ENCODE data around the gene GPR84.

Gene GPR84

GRCh38 chr12:54390668-54391551 is 26.6 kb upstream of the GPR84 start:
- DNase-seq (ENCODE audit: low spot score), result peak; percentile 58

DNA sequence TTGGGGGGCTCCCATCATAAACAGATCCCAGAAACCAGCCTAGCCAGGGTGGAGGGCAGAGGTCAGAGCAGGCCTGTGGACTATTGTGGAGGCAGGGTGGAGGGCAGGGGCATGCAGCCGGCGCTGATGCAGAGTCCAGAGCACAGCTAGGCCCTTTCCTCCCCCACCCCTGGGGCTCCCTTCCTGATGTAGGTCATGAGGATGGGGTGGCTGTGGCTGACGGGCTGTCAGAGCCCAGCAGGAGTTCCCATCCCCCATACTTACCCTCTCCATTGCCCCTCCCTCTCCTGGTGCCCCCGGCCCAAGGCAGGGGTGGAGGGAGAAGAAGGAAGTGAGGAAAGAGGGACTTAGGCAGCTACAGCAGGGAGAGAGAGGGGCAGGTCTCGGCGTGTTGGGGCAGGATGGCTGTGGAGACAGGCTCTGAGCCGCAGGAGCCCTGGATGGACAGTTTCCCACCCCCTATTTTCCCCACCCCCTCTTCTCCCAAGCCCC is 25.9 kb upstream of the GPR84 start:
- no peak for DNase-seq (ENCODE audit: low spot score)

- DNase-seq (ENCODE audit: low spot score), result no peak
Measured at GRCh38 chr12:54389607-54390175, 25.4 kb upstream of the GPR84 start.

DNA sequence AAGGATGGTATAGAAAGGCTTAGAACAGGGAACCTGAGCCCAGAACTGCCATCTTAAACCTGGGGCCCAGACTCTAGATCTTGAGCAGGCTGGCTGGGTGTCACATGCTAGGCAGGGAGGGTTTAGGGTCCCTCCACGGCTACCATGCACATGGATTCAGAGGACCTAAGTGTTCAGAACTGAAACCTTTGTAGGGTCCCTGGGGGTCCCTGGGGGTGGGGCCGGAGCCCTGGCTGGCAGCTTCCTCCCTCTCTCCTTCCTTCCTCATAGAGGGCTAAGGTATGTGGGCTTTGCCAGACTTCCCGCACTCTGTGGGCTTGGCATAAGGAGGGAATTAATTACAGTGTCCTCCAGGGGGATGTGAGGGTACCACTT is 24.8 kb upstream of the GPR84 start:
- DNase-seq (ENCODE audit: low spot score), result no peak

- DNase-seq (ENCODE audit: low spot score), result no peak
Measured at GRCh38 chr12:54388237-54389133, 24.2 kb upstream of the GPR84 start.

GRCh38 chr12:54387114-54387467 is 22.8 kb upstream of the GPR84 start:
- DNase-seq (ENCODE audit: low spot score), result no peak

- DNase-seq (ENCODE audit: low spot score), result no peak
Measured at GRCh38 chr12:54386403-54387113, 22.3 kb upstream of the GPR84 start.

- no peak for DNase-seq (ENCODE audit: low spot score)
Measured at GRCh38 chr12:54385251-54385914, 21.1 kb upstream of the GPR84 start.

DNA sequence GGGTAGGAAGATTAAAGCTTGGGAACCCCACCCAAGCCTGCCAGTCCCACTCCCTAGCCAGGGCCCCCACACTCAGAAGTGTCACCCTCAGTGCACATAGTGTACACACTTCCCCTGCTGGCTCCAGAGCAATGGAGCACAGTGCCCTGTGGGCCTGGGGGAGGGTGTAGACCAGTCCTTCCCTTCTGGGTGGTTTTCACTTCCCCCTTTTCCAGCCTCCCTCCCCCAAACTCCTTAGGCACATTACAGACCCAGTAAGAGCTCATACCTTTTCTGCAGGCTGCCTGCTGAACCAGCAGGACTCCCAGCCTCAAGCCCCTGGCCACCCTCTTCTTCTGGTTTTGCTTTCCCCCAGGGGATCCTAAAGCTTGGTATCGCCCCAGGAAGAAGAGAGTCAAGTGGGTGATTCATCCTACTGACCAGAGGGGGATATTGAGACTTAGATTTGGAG is 20.3 kb upstream of the GPR84 start, which contains the start of gene ZNF385A:
ZNF385A (minus strand) TSS at position 143 of the 451 bp plus-strand sequence. CDS start 219 bp downstream, outside the sequence.
- no peak for DNase-seq (ENCODE audit: low spot score)

DNA sequence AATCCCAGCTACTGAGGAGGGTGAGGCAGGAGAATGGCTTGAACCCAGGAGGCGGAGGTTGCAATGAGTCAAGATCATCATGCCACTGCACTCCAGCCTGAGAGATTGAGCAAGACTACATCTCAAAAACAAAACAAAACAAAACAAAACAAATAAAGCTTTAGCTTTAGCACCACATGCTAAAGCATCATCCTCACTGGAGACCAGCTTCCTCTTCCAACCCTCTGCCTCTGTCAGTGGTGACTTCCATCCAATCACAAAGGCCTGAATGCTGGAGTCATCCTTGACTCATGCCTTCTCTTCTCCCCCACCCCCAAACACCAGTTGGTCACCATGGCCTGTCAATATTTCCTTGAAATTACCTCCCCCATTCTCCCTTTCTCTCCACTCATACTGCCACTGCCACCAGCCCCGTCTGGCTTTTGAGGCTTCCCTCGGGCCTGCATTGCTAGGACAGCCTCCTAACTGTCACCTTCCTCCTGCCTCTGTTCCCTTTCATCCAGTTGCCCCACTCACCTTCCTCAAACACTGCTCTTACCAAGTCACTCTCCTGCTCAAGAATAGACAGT is 18.8 kb upstream of the GPR84 start:
- no peak for DNase-seq (ENCODE audit: low spot score)

- DNase-seq (ENCODE audit: low spot score), result no peak
Measured at GRCh38 chr12:54381136-54381535, 16.9 kb upstream of the GPR84 start.

- DNase-seq (ENCODE audit: low spot score), result peak; percentile 96
Measured at GRCh38 chr12:54379398-54380201, 15.3 kb upstream of the GPR84 start.

DNA sequence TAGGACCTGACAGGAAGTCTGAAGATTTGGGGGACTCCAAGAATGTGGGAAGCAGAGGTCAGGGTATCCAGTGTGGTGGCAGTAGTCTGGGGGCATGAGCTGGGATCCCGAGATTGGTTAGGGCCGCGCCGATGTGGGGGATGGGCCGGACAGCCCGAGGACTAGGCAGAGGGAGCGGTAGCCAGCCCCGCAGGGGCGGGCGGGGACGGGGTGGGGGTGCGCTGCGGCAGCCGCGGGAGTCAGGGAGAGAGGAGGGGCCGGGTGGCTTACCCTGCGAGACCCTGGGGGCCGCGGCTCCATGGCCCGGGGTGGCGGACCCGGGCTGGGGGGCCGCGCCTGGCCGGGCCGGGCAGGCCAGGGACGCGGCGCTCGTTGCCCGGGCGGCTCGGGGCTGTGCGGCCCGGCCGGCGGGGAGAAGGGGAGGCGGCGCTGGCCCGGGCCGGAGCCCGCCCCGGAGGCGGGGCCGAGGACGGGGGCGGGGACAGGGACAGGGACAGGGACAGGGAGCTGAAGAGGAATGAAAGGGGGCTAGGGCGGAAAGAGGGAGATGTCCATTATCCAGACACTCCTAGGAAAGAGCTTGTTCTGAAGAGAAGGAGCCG is 14.6 kb upstream of the GPR84 start:
- DNase-seq (ENCODE audit: low spot score), result peak; percentile 86

- no peak for DNase-seq (ENCODE audit: low spot score)
Measured at GRCh38 chr12:54377797-54378515, 13.7 kb upstream of the GPR84 start.

DNA sequence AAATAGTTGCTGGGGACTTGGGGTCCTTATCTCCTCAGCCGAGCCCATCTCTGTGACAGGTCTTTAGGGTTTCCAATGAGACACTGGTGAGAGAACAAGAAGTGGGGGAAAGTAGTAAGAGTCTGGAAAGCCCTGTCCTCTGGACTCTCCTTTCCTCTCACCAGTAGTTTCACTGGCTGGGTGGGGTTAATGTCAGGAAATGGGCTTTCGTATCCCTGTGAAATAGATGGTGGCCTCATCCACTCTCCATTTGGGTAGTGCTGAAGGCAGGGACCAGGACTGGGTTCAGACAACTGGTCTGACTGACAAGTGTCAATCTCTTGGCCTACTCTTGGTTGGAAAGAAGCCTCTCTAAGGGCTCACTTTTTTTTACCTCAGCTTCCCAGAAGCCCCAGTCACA is 12.7 kb upstream of the GPR84 start:
- no peak for DNase-seq (ENCODE audit: low spot score)

DNA sequence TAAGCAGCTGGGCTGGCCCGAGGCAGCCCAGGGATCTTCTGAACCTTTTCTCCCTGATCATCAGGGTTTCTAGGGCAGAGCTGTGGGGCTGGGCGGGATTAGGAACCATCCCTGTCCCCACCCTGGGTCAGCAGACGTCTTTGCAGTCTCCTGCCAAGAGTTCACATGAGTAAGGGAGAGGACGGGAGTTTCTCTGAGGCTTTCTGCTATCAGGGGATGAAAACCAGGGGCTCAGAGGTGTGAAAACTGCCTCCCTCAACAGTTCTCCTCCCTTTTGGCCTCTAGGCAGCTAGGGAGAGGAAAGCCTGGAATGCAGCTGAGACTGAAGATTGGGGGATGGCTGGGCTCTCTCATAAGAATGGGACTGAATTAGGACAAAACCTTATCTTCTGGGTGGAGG is 12.3 kb upstream of the GPR84 start:
- DNase-seq (ENCODE audit: low spot score), result no peak

- DNase-seq (ENCODE audit: low spot score), result no peak
Measured at GRCh38 chr12:54375259-54375579, 10.9 kb upstream of the GPR84 start.

- DNase-seq (ENCODE audit: low spot score), result no peak
Measured at GRCh38 chr12:54374562-54375258, 10.4 kb upstream of the GPR84 start.

All from D341Med (cell line).